GM03348 (cell line): ENCODE data around the gene MYBBP1A.
"Not testable (repeated sequence)": the region's sequence is repeated elsewhere in the genome, so short reads cannot be mapped to it uniquely, and the experiment has no call there.

Experiments used
- DNase-seq: peaks from one replicate; pipeline ENCODE4 v3.0.0; 2012; ENCODE audit warnings: low spot score

Gene MYBBP1A

DNA sequence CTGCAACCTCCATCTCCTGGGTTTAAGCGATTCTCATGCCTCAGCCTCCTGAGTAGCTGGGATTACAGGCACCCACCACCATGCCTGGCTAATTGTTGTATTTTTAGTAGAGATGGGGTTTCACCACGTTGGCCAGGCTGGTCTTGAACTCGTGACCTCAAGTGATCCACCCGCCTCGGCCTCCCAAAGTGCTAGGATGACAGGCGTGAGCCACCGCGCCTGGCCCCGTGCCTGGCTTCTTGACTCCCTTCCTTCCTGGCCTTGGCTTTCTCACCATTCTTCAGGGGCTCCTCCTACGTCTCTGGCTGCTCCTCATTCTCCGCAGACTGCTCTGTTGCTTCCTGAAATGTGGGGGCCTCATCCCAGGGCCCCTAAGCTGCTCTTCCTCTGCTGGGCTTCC is 34.9 kb upstream of the MYBBP1A start:
- not testable (repeated sequence) for DNase-seq

DNA sequence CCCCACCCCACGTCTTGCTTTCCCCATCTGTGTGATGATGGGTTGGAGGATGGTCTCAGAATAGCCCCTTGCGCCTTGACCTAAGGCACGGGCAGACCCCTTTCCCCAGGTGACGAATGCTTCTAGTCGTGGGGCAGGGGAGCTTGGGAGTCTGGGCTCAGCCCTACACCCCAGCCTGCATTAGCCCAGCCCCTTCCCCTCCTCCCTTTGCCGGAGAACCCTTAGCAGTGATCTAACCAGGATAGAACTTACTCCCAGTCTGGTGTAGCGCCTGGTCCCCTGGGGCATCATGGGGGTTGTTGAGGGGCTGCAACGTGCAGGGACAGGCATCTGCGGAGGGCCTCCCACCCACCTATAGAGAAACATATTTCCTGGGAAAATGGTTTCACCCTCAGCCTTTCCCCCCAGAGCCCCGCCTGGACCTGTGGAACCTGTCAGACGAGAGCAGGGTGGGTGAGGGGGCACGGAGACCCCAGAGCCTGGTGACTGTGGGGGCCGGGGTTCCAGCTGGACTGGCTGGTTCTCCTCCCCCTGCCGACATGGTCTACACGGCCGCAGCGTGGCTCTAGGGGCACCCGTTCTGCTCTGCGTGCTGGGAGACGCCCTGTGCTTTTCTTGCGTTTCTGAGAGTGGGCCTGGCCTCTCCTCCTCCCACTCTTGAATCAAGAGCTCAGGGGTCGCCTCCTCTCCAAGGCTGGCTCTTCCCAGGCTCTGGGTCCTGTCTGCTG is 33.9 kb upstream of the MYBBP1A start:
- no peak for DNase-seq

DNA sequence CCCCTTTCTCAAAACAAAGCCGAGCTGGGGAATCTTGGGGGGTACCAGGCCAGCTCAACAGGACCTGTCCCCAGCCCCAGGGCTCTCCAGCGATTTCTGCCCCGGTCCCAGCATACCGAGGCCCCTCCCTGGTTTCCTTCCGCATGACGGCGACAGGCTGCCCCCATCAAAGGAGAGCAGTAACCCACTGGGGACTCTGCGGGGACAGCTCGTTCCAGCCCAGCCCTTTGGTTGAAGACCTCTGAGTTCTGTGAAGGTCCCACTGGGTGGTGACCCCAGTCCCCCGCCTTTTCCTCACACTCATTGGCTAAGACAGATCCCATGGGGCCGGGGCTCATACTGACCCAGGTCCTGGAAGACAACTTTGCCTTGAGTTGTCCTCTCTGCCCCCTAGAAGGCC is 33.2 kb upstream of the MYBBP1A start:
- no peak for DNase-seq

DNA sequence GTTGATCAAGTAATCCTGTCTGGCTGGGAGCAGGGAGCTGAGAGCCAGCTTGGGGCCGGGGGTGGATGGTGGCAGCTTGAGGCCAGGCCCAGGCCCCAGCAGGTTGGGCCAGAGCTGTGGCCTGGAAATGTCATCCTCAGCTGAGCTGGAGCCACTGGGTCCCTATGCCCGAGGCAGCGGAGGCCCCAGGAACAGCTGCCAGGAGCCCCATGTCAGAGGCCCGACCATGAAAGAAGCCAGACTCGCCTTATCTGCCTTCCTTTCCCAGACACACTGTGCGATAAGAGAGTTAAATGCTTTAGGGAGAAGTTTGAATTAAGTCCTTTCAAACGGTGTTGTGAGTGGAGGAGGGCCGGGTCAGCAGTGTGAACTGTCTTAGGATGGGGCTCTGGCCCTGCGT is 32.6 kb upstream of the MYBBP1A start:
- DNase-seq: no peak

DNA sequence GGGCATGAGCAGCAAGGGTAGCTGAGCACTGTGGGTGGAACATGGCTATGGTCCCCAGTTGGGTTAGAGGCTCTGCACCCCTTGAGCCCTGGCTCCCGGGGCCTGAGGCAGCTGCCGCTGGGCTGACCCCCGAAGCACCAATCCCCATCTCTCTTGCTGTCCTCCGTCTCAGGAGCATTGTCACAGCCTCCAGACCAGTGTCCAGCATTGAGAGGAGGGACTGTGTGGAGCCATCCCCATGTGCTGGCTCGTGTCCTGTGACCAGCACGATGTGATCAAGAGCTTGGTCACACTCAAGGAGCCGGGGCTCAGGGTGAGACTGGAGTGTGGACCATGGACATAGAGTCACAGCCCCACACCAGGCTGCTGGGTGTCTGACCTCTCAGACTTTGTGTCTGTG is 32.0 kb upstream of the MYBBP1A start:
- no peak for DNase-seq

DNA sequence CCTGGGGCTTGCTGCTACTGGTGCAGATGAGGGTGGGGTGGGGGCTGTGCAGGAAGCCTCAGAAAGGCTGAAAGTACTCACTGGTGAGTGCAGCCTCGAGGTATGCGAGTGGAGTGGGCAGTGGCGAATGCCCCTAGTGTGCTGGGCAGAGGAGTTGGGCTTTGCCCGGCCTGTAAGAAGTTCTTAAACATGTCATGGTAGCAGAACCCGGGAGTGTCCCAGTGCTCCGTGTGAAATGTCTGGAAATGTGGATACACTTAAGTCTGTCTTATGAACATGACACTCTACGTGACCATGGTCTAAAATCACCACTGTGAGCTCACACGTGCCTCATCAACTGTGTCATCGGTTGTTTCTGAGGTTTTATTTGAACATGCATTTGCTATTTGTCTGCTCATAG is 30.9 kb upstream of the MYBBP1A start:
- no peak for DNase-seq

DNA sequence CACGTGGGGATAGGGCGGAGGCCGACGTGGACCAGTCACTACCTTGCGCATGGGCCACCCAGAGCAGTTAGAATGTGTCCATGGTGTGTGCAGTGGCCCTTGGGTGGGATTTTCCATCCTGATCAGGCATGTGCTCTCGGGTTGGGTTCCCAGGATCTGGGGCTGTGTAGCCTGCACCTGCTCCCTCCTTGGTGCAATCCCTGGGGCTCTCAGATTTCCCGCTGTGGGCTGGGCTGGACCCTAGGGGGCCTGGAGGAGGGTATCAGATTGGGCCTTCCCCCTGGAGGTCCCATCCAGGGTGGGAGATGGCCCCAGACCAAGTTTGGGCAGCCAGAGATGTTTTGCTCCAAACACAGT is 30.4 kb upstream of the MYBBP1A start:
- DNase-seq: no peak

DNA sequence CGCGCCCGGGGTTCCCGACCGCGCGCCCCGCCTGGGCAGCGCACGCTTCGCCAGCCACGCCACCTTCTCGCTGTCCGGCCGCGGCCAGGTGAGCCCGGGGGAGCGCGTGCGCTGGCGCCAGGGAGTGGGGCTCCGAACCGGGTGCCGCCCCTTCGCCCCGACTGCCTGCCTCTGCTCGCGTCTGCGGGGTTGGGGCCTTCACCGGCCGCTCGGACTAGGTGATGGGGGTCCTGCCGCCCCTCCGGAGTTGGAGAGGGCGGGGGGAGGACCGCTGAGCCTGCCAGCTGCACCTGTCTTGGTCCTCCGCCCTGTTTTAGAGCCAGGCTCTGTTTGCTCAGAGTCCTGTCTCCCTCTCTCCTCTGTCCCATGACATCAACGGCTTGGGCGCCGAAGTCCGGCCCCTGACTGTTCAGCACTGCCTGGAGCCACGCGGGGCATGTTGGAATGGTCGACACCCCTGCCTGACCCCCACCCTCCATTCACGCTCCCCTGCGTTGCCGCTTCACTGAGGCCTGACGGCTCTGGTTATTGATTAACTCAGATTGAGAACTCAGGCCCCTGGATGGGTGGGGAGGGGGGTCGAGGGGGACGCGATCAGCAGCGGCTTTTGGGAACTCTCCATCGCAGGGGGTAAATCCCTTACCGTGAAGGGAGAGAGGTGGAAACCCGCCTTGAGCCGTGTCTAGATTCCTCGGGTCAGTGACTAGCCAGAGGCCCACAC is 29.9 kb upstream of the MYBBP1A start:
- DNase-seq: no peak

DNA sequence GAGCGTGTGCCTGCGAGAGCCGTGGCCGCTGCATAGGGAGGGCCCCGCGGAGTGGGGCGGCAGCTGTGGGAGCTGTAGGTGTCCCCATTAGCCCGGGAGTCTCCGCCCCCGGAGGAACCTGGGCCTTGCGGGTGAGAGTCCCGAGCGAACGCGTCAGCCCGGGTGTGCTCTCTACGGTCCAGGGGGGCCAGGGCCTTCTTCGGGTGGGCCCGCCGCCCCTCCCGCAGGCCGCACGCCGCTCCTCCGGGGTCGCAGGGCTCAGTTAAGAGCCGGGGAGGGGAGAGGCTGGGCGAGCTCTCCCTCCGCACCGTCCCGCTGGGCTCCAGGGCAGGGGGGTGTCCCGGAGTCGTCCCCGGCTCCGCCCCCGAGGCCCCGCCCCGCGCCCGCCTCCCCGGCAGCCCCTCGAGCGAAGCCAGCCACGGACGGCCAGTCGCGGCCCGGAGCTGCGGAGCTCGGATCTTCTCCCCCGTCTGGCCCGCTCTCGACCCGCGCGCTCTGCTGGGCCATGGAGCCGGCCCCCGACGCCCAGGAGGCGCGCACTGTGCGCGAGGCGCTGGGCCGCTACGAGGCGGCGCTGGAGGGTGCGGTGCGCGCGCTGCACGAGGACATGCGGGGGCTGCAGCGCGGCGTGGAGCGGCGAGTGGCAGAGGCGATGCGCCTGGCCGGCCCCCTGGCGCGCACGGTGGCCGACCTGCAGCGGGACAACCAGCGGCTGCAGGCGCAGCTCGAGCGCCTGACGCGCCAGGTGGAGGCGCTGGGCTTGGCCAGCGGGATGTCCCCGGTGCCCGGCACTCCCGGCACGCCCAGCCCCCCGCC is 29.1 kb upstream of the MYBBP1A start, which contains the start of gene SMTNL2:
SMTNL2 (plus strand) TSS at position 429 of the 816 bp plus-strand sequence; CDS start at position 506, 77 bp downstream.
- peak; percentile 41 for DNase-seq

DNA sequence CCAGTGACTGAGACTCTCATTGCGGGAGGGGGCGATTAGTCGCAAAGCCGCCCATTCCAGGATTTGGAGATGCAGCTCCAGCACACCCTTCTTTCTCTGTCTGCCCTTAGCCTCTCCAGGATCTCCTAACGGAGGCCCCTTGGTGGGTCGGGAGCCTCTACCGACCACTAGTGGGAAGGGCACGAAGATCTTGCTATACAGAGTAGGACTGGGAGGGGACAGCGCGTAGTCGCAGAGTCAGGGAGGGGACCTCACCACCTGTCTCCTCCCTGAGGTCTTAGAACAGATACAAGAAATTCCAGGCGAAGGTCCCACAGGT is 28.6 kb upstream of the MYBBP1A start:
- no peak for DNase-seq

DNA sequence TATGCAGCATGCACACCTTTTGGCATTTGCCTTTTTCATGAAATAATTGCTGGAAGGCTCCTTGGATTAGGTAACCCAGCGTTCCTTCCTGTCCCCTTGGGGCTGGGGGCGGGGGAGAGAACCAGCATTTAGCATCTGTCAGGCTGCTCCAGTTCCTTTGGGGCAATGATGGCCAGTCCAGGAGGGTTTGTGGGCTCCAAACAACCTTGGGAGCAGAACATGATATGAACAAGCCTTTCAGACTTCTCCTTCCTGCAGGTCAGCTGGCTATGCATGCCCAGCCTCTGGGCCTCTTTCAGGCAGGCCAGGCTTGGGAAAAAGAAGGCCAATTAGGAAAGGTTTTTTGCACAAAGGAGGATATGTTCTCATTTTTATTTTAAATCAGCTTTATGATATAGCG is 28.0 kb upstream of the MYBBP1A start:
- DNase-seq: no peak

DNA sequence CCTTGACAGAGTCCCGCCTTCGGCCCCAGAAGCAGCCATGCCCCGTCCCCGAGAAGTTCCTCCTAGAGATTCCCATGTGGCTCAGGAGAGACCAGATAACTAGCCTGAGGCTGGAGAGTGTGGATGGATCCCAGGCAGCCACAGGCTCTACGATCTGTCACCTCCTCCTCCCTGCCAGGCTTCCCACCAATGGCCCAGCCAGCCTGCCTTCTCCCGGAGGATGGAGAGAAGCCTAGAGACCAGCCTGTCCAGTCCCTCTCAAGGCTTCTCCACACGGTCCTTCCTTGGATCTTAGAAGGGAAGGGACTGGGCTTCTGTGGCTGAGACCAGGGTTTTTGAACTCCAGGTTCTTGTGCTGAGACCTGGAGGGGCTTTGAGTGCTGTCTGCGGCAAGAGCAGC is 27.5 kb upstream of the MYBBP1A start:
- DNase-seq: no peak

DNA sequence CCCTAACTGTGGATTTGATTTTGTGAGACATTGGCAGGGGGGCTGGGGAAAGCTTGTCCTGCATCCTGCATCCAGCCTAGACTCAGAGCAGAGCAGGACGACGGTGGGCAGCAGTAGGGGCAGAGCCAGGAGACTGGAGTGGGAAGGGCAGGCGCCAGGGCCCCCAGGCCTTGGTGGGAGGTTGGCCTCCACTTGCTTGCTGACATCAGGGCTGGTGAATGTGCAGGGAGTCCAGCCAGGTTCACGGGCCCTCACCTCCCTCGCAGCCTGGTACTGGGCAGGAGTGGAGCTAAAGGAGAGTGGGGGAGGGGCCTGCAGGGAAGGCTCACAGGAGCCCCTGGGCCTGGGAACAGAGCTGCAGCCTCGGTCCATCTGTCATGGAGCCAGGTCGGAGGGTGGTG is 26.9 kb upstream of the MYBBP1A start:
- DNase-seq: no peak

DNA sequence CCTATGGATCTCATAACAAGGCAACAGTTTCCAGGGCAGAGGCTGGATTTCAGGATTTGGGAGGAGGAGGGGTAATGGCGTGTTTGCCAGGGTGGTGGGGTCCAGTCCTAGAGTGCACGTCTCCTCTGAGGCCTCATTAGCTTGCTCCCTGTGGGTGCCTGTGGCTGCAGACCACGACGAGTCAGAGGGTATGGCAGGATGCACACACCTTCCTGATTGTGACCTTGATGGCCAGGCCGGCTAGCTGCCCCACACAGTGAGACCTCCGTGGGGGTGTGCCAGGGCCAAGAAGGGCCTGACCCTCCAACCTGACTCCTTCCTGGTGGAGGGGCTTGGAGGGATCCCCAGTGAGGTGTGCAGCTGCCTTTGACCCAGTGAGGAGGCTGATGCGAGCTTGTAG is 25.1 kb upstream of the MYBBP1A start:
- no peak for DNase-seq

DNA sequence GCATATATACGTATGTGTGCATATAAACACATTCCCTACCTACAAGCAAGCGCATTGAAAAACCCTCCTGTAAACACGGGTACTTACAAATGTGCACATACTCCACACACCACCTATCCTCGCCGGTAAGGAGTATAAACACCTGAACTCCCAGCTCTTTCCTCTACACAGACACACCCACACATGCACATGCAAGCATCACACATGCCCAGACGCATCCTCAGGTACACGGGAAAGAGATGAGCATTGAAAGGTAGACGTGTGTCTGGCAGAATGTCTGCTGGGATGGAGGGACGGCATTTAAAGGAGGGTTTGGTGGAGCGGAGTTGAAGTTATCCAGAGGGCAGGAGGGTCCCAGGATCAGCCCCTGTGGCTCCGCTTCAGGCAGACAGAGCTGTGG is 24.5 kb upstream of the MYBBP1A start:
- no peak for DNase-seq

DNA sequence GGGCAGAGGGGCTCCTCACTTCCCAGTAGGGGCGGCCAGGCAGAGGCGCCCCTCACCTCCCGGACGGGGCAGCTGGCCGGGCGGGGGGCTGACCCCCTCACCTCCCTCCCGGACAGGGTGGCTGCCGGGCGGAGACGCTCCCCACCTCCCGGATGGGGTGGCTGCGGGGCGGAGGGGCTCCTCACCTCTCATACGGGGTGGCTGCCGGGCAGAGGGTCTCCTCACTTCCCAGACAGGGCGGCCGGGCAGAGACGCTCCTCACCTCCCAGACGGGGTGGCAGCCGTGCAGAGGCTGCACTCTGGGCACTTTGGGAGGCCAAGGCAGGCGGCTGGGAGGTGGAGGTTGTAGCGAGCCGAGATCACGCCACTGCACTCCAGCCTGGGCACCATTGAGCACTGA is 23.2 kb upstream of the MYBBP1A start:
- DNase-seq: not testable (repeated sequence)

DNA sequence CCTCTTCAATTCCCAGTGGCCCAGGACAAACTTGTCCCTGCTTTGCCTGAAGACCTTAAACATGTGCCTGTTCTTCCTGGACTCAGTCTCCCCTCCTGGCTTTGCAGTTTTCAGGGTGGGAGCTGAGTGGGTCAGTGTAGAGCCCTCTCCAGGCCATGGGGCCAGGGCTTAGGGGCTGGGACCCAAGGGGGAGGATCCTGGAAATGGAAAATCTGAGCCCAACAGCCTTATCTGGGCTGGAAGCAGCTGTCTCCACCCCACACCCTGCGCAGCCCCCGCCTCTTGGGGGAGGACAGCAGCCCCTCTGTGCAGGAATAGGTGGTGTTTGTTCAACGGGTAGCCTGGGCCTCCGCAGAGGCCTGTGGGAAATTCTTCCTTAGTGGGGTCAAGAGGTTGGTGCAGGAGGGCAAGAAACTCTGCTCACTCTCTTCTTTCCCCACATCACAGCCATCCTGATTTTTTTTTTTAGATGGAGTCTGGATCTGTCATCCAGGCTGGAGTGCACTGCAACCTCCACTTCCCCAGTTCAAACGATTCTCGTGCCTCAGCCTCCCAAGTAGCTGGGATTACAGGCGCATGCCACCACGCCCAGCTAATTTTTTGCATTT is 22.3 kb upstream of the MYBBP1A start:
- no peak for DNase-seq

DNA sequence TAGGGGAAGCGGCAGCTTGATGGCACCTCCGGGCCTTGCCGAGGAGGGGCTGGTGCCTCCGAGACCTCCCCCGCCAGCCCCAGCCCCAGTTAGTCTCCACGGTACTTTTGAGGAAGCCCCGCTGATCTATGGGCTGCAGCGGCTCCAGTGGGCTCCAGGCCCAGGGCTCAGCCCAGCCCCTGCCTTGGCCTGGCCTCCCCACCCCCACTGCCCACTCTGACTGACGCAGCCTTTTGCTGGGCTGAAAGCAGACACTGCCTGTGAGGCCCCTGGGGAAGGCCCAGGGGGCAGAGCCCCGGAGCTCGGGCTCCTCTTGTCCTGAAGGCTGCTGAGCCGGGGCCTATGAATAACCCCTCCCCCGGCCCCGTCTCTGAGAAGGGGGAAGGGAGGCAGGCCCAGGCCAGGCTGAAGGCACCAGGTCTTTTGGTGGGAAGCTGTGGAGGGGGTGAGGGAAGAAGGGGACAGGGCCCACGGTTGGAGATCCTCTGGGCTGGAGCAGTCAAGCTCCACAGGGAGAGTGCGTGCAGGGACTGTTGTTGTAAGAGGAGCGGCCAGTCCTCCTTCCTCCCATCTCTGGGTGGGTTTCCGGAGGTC is 21.6 kb upstream of the MYBBP1A start:
- DNase-seq: no peak

DNA sequence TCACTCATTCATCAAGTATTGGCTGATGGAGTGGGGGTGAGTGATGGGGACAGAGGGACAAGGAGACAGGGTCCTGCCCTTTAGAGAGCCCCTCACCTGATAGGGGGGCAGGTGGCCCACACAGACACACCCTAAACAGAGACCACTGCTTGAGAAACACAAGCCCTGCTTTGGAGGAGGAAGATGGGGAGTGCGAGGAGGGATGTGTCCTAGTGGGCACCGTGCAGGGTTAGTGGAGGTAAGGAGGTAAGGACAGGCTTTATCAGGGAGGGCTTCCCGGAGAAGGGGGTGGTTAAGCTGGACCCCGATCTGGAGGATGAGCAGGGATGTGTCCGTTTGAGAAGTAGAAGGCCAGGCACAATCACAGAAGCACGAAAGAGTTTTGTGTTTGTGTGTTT is 21.0 kb upstream of the MYBBP1A start:
- DNase-seq: no peak

DNA sequence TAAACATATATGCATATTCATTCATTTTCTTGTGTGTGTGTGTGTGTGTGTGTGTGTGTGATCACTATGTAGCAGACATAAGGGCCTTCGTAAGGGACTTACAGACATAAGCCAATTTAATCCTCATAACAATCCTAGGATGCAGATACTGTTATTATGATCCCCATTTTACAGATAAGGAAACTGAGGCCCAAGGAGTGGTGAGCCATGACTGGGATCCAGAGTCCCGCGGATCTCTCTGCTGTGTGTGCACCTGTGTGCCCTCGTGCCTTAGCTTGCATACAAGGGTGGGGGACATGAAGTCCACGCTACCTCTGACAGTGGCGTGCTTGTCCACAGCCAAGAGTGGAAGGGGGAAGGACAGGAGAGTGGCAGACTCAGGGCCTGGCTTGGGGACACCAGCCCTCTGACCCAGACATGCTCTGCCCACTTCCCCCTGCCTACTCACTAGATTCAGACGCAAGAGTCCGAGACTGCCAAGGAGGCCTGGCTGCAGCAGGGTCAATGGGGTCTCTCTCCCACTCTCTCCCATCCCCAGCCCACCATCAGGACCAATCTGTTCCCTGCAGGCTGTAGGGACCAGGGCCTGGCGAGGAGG is 19.4 kb upstream of the MYBBP1A start:
- DNase-seq: no peak

DNA sequence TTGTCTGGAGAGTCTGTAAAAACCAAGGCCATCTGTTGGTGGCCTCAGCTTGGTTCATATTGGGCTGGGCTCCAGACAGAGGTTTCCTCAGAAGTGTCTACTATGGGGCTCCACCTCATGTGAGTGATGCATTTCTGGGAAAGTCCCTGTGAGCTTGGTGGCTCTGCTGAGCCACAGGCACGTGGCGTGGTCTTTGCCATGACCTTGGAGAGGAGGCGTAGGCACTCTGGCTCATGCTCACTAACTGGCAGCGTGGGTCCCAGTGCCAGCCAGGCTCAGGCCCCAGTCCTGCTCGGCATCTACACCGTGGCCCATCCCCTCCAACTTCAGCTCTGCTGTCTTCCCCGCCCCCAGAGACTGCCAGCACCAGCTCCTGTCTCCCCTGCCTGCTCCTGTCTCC is 18.5 kb upstream of the MYBBP1A start:
- DNase-seq: no peak

DNA sequence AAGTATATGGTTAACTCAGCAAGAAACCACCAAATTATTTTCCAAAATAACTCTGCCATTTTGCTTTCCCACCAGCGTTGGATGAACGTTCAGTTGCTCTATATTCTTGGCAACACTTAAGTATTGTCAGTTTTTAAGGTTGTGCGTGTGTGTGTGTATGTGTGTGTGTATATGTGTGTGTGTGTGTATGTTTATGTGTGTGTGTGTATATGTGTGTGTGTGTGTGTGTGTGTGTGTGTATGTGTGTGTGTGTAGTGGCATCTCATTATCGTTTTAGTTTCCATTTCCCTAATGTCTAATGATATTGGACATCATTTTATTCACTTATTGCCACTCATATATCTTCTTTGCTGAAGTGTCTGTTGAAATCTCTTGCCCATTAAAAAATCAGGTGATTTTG is 17.9 kb upstream of the MYBBP1A start:
- no peak for DNase-seq
